HL-60 (cell line): ENCODE results near the gene CTNNAL1.

Source experiments
- DNase-seq, 2 experiments: peaks; one replicate each; pipeline ENCODE4 v3.0.0-alpha.2; 2010 to 2020; ENCODE audit warnings: low read depth in 1 of 2, low spot score in 1 of 2
- H3K27ac ChIP-seq: fragments of 250-450 bp; sonication (Bioruptor Pico); replicated peaks from 2 replicates; pipeline ENCODE4 v1.5.1; 2020; ENCODE audit warnings: mild to moderate bottlenecking, moderate library complexity
- H3K27me3 ChIP-seq: fragments of 250-450 bp; sonication (Bioruptor Pico); 2 replicates; pipeline ENCODE4 v1.5.1; 2021; ENCODE audit warnings: mild to moderate bottlenecking, moderate library complexity; ENCODE audit not compliant: insufficient read depth, poor library complexity, severe bottlenecking
- H3K4me3 ChIP-seq: replicated peaks from 2 replicates; pipeline ENCODE4 v1.5.1; 2011; ENCODE audit warnings: mild to moderate bottlenecking, control low read depth, low read length; ENCODE audit not compliant: insufficient read depth
- CTCF ChIP-seq: IDR thresholded peaks from one replicate; pipeline ENCODE4 v1.5.1; 2011; ENCODE audit warnings: low read length, control low read depth, inconsistent platforms; ENCODE audit not compliant: insufficient read depth
- GABPA ChIP-seq: IDR thresholded peaks from 2 replicates; pipeline ENCODE4 v1.6.1; 2012; ENCODE audit warnings: low read depth
- POLR2AphosphoS5 ChIP-seq: IDR thresholded peaks from 2 replicates; pipeline ENCODE4 v1.6.1; 2012; ENCODE audit warnings: low read depth
- REST ChIP-seq: IDR thresholded peaks from 2 replicates; pipeline ENCODE4 v1.6.1; 2012; ENCODE audit warnings: low read depth; ENCODE audit not compliant: insufficient replicate concordance
- SPI1 ChIP-seq: IDR thresholded peaks from 2 replicates; pipeline ENCODE4 v1.6.1; 2012; ENCODE audit warnings: low read depth, mild to moderate bottlenecking, borderline replicate concordance

CTNNAL1 gene

GRCh38 chr9:108983885-108984284, 29.4 kb downstream of the CTNNAL1 start:
- no peak overlapping the region for H3K4me3 ChIP-seq
- no peaks in the 10 kb centered on the region for H3K27me3 ChIP-seq
- H3K27ac ChIP-seq, result no peak overlapping the region
- TF ChIP-seq GABPA, result no peak
- TF ChIP-seq CTCF, result no peak
- no peak for TF ChIP-seq SPI1
- TF ChIP-seq POLR2AphosphoS5, result no peak
- TF ChIP-seq REST, result no peak
- no peak for DNase-seq

- no peak overlapping the region for H3K27ac ChIP-seq
- H3K4me3 ChIP-seq, result no peak overlapping the region
- no peak for DNase-seq
- no peak for TF ChIP-seq SPI1
- TF ChIP-seq GABPA, result no peak
- no peak for TF ChIP-seq POLR2AphosphoS5
- TF ChIP-seq CTCF, result no peak
- no peak for TF ChIP-seq REST
- no peaks in the 10 kb centered on the region for H3K27me3 ChIP-seq
These were observed 32.4 kb downstream of the CTNNAL1 start for GRCh38 chr9:108980893-108981292.

- Histone ChIP-seq H3K27me3 (no peaks in the 10 kb centered on the region), H3K27ac (no peak overlapping the region), H3K4me3 (no peak overlapping the region)
- no peak for TF ChIP-seq POLR2AphosphoS5
- no peak for TF ChIP-seq CTCF
- TF ChIP-seq REST, result no peak
- TF ChIP-seq SPI1, result no peak
- no peak for TF ChIP-seq GABPA
- DNase-seq, result no peak
These were observed 35.1 kb downstream of the CTNNAL1 start for GRCh38 chr9:108978205-108978604.
